GM12878 (cell line): Measurements from ENCODE around the gene HTATIP2. TPM values are rescaled to one million over a fixed set of nuclear protein-coding genes. Genes with fewer than 3 reads are reported as not detected.

Source experiments
- ATAC-seq: fragments of 200-7000 bp; cut with Tn5 transposase; 3 replicates; pipeline ENCODE4 v1.9.1; 2020; ENCODE audit warnings: mild to moderate bottlenecking, moderate library complexity
- BruUV-seq: library from RNA; stranded (reverse); fragments of 400-500 nt; replicated peaks from 2 replicates; lab custom pipeline; 2021; lab: Mats Ljungman, UMichigan
- CTCF ChIA-PET: fragments of 300-600 bp; sonication (Branson Sonifier 250); formaldehyde crosslinking; extraction: SDS; loops from one replicate; lab custom pipeline; 2021; ENCODE audit warnings: inconsistent platforms; lab: Yijun Ruan, JAX
- POLR2A ChIA-PET: fragments of 350-600 bp; formaldehyde crosslinking; extraction: SDS; loops from one replicate; lab custom pipeline; 2021; ENCODE audit warnings: inconsistent platforms; lab: Charles Lee
- RAD21 ChIA-PET: fragments of 300-600 bp; sonication (Branson Sonifier 250); formaldehyde crosslinking; loops from one replicate; lab custom pipeline; 2023; ENCODE audit warnings: antibody characterized with exemption; ENCODE audit not compliant: unreplicated experiment; lab: Charles Lee
- SMC1A ChIA-PET: fragments of 300-600 bp; sonication (Branson Sonifier 250); formaldehyde crosslinking; loops from one replicate; lab custom pipeline; 2023; ENCODE audit not compliant: unreplicated experiment, uncharacterized antibody; lab: Charles Lee
- DNase-seq: peaks from one replicate; pipeline ENCODE4 v3.0.0-alpha.2; 2011; ENCODE audit warnings: low read depth, low spot score
- FAIRE-seq: peaks from 3 replicates; lab custom pipeline; 2011; peaks lifted over from hg19 to GRCh38; lab: Jason Lieb, UNC
- H2AFZ ChIP-seq: 2 replicates; pipeline ENCODE4 v1.6.0; 2011; ENCODE audit warnings: low read depth, low read length, control low read depth; ENCODE audit not compliant: control insufficient read depth
- H3K27ac ChIP-seq: 2 replicates; pipeline ENCODE4 v1.5.1; 2011; ENCODE audit warnings: control low read depth; ENCODE audit not compliant: control insufficient read depth, insufficient read depth
- H3K27me3 ChIP-seq, 2 experiments: replicated peaks in 1 of 2; 2 replicates each; pipeline versions ENCODE4 v1.6.0 to v1.6.1; 2011; ENCODE audit warnings: low read length in 1 of 2; ENCODE audit not compliant: control insufficient read depth in 2 of 2, insufficient read depth in 2 of 2
- H3K36me3 ChIP-seq, 2 experiments: 2 replicates each; pipeline ENCODE4 v1.5.1; 2011; ENCODE audit warnings: low read length in 1 of 2; ENCODE audit not compliant: control insufficient read depth in 2 of 2, insufficient read depth in 2 of 2
- H3K4me1 ChIP-seq: 2 replicates; pipeline ENCODE4 v1.6.1; 2011; ENCODE audit warnings: mild to moderate bottlenecking, low read length, moderate library complexity, mixed read lengths; ENCODE audit not compliant: control insufficient read depth, insufficient read depth
- H3K4me2 ChIP-seq: 2 replicates; pipeline ENCODE4 v1.6.0; 2011; ENCODE audit warnings: control low read depth; ENCODE audit not compliant: control insufficient read depth, insufficient read depth
- H3K4me3 ChIP-seq: fragments of 200-600 bp; sonication (generic); 2 replicates; pipeline ENCODE4 v1.5.1; 2016
- H3K79me2 ChIP-seq: 2 replicates; pipeline ENCODE4 v1.6.0; 2011; ENCODE audit warnings: low read length; ENCODE audit not compliant: control insufficient read depth, insufficient read depth
- H3K9ac ChIP-seq: 2 replicates; pipeline ENCODE4 v1.8.0; 2011; ENCODE audit warnings: low read length, control low read depth, mixed read lengths; ENCODE audit not compliant: control insufficient read depth, insufficient read depth
- H3K9me3 ChIP-seq: replicated peaks from 3 replicates; pipeline ENCODE4 v1.5.1; 2011; ENCODE audit warnings: mild to moderate bottlenecking, low read length; ENCODE audit not compliant: control insufficient read depth, insufficient read depth
- H4K20me1 ChIP-seq: 2 replicates; pipeline ENCODE4 v1.6.0; 2011; ENCODE audit not compliant: control insufficient read depth, insufficient read depth
- BCL11A ChIP-seq: IDR thresholded peaks from 2 replicates; pipeline ENCODE4 v1.6.1; 2011; ENCODE audit warnings: low read depth, low read length
- CBX5 ChIP-seq: sonication (generic); IDR thresholded peaks from 2 replicates; pipeline ENCODE4 v1.6.1; 2016; ENCODE audit warnings: low read depth, moderate library complexity, mild to moderate bottlenecking, inconsistent platforms
- CREB1 ChIP-seq: IDR thresholded peaks from 2 replicates; pipeline ENCODE4 v1.6.1; 2012; ENCODE audit warnings: low read depth, mild to moderate bottlenecking, inconsistent platforms
- ETV6 ChIP-seq, 2 experiments: fragments of 450-650 bp in 1 of 2; IDR thresholded peaks in 1 of 2; conservative IDR thresholded peaks in 1 of 2; 2 replicates each; pipeline ENCODE4 v1.6.1; 2014; ENCODE audit warnings: antibody characterized with exemption in 1 of 2, borderline replicate concordance in 1 of 2, low read depth in 1 of 2, mild to moderate bottlenecking in 1 of 2, moderate library complexity in 1 of 2
- KDM1A ChIP-seq: fragments of 200-600 bp; sonication (generic); IDR thresholded peaks from 2 replicates; pipeline ENCODE4 v1.6.1; 2016; ENCODE audit warnings: borderline replicate concordance
- MEF2A ChIP-seq: IDR thresholded peaks from 2 replicates; pipeline ENCODE4 v1.6.1; 2011; ENCODE audit warnings: low read depth, mild to moderate bottlenecking, low read length, moderate library complexity; ENCODE audit not compliant: insufficient read depth
- MEF2B ChIP-seq: fragments of 450-650 bp; IDR thresholded peaks from 2 replicates; pipeline ENCODE4 v1.6.1; 2018; ENCODE audit warnings: mild to moderate bottlenecking, moderate library complexity; ENCODE audit not compliant: partially characterized antibody, poor library complexity, severe bottlenecking
- MXI1 ChIP-seq: fragments of 150-350 bp; IDR thresholded peaks from 2 replicates; pipeline ENCODE4 v1.6.1; 2011; ENCODE audit warnings: low read depth, mild to moderate bottlenecking, inconsistent platforms, low read length, improper control_type of control experiment
- NR2C1 ChIP-seq: fragments of 450-650 bp; IDR thresholded peaks from 2 replicates; pipeline ENCODE4 v1.6.1; 2017; ENCODE audit warnings: antibody characterized with exemption, mild to moderate bottlenecking, moderate library complexity
- POU2F2 ChIP-seq: IDR thresholded peaks from 3 replicates; pipeline ENCODE4 v1.6.1; 2011; ENCODE audit warnings: low read depth, mild to moderate bottlenecking, low read length, borderline replicate concordance
- RBBP5 ChIP-seq: fragments of 200-600 bp; sonication (generic); conservative IDR thresholded peaks from 2 replicates; pipeline ENCODE4 v1.6.1; 2016
- REST ChIP-seq: IDR thresholded peaks from 2 replicates; pipeline ENCODE4 v1.6.1; 2012; ENCODE audit warnings: mild to moderate bottlenecking, low read depth, low read length
- SPI1 ChIP-seq: IDR thresholded peaks from 2 replicates; pipeline ENCODE4 v1.6.1; 2011; ENCODE audit warnings: low read depth, mild to moderate bottlenecking, low read length, moderate library complexity, borderline replicate concordance; ENCODE audit not compliant: insufficient read depth
- WGBS: methylation state at CpG from one replicate; pipeline ENCODE4 v1.1.6; 2016; ENCODE audit warnings: low lambda C conversion rate; ENCODE audit not compliant: insufficient replicate concordance, insufficient coverage; ENCODE audit errors: missing lambda C conversion rate; 5-methylcytosine and 5-hydroxymethylcytosine counted together
- in situ Hi-C: fragments of 300-500 bp; cut with MboI; formaldehyde crosslinking; loops from 9 replicates; pipeline ENCODE4 v1.14.3; 2018; ENCODE audit warnings: mixed read lengths
- intact Hi-C: fragments of 100-400 bp; cut with micrococcal nuclease; formaldehyde crosslinking; loops from one replicate; pipeline ENCODE4 v1.14.2; 2022; ENCODE audit not compliant: unreplicated experiment
- polyA plus RNA-seq, 11 experiments: library from polyadenylated mRNA; depleted of rRNA in 4 of 11; unstranded in 6 of 11; stranded (reverse) in 5 of 11; fragments of >200 nt; fragmentation: Nextera tagmentation in 4 of 11; fragmentation: Illumina TruSeq in 1 of 11; extraction: Ambion mirVana in 4 of 11; extraction: Trizol in 1 of 11; gene quantifications; 1 replicate in 1 of 11; 2 replicates in 10 of 11; pipeline versions ENCODE4 v1.2.1 to v1.2.3, GENCODE V29; 2011 to 2016; ENCODE audit warnings: inconsistent platforms in 2 of 11, missing spikeins in 2 of 11, low read depth in 1 of 11
- total RNA-seq, 4 experiments: library from RNA; depleted of rRNA in 3 of 4; stranded (reverse); fragments of >200 nt in 3 of 4; fragmentation: Illumina TruSeq in 1 of 4; extraction: Trizol in 1 of 4; gene quantifications; 2 replicates each; pipeline versions ENCODE4 v1.2.1 to v1.2.3, GENCODE V29; 2013 to 2021
- TF ChIP-seq, protein P1 (sequence below): fragments of 150-350 bp; IDR thresholded peaks from 2 replicates; pipeline ENCODE4 v1.6.1; 2014; ENCODE audit warnings: mild to moderate bottlenecking, low read depth, low read length
- TF ChIP-seq, protein P2 (sequence below): fragments of 450-650 bp; IDR thresholded peaks from 2 replicates; pipeline ENCODE4 v1.6.1; 2017; ENCODE audit warnings: mild to moderate bottlenecking, moderate library complexity

The HTATIP2 gene
- total and polyA plus RNA-seq, 10 of the 15 experiments (the other 5 are each of a cell fraction or from before 2014, with no cell fraction given), result 25.4 to 58.5 (median 42.2) TPM

DNA sequence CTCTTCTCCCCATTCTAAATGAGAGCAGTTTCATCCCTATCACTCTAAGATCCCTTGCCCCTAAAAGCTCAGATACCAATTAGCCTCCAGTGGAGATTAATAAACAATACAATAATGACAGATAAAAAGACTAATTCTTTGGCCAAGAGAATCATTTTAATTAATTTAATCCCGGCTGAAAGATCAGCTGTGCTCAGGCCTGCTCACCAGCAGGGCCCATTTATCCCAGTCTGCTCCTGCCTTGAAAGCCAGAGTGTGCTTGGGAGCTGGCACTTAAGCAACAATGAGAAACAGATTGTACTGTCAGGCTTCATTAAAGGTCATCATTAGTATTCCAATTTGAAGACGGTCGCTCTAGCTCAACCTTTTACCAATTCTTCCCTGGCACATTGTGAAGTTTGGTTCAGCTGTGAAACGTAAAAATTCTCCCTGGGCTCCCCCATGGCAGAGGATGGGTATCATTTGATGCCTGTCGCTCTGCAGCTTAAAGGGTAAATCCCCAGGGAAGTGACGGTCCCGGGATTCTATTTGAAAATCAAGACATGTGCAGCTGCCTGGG is 36.1 kb upstream of the HTATIP2 start:
- Histone ChIP-seq H3K36me3 (no peaks in the 10 kb centered on the region), H3K4me1 (no peaks in the 10 kb centered on the region), H3K27ac (no peak overlapping the region), H3K79me2 (no peaks in the 10 kb centered on the region), H2AFZ (no peak overlapping the region), H3K4me3 (no peak overlapping the region), H3K9me3 (no peaks in the 10 kb centered on the region), H4K20me1 (no peaks in the 10 kb centered on the region), H3K4me2 (no peak overlapping the region), H3K27me3 (peaks cover 0 to 6% of the 10 kb centered on the region in 2 experiments; a peak in 1 of 4 replicates), H3K9ac (no peak overlapping the region)
- RAD21 ChIA-PET, result interaction anchor here (1.1 kb wide), 1 partner anchor 199 kb away, joined by 4 read pairs; no protein-coding TSS in a partner anchor
- intact Hi-C loops, result no loop called here
- ATAC-seq (no peak), DNase-seq (no peak), FAIRE-seq (no peak)
- POLR2A ChIA-PET, result no interaction called here
- no TSS peak for BruUV-seq
- SMC1A ChIA-PET, result no interaction called here
- in situ Hi-C loops, result no loop called here
- WGBS, result 33% methylated on average over 7 of the region's 7 CpGs
- CTCF ChIA-PET, result interaction anchor here (1.2 kb wide), 1 partner anchor 173 kb away, joined by 3 read pairs; no protein-coding TSS in a partner anchor
- TF ChIP-seq REST, result no peak
- TF ChIP-seq MEF2A, result no peak
- TF ChIP-seq RBBP5, result no peak
- TF ChIP-seq KDM1A, result no peak
- TF ChIP-seq, protein P1, sequence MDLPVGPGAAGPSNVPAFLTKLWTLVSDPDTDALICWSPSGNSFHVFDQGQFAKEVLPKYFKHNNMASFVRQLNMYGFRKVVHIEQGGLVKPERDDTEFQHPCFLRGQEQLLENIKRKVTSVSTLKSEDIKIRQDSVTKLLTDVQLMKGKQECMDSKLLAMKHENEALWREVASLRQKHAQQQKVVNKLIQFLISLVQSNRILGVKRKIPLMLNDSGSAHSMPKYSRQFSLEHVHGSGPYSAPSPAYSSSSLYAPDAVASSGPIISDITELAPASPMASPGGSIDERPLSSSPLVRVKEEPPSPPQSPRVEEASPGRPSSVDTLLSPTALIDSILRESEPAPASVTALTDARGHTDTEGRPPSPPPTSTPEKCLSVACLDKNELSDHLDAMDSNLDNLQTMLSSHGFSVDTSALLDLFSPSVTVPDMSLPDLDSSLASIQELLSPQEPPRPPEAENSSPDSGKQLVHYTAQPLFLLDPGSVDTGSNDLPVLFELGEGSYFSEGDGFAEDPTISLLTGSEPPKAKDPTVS, result no peak
- no peak for TF ChIP-seq BCL11A
- no peak for TF ChIP-seq SPI1
- TF ChIP-seq ETV6 (conservative IDR thresholded peaks at IDR 0.05 in 1 of 2, IDR thresholded peaks at IDR 0.05 in 1 of 2; ENCODE audit: borderline replicate concordance in 1 of 2, low read depth in 1 of 2), result no peak
- TF ChIP-seq, protein P2, sequence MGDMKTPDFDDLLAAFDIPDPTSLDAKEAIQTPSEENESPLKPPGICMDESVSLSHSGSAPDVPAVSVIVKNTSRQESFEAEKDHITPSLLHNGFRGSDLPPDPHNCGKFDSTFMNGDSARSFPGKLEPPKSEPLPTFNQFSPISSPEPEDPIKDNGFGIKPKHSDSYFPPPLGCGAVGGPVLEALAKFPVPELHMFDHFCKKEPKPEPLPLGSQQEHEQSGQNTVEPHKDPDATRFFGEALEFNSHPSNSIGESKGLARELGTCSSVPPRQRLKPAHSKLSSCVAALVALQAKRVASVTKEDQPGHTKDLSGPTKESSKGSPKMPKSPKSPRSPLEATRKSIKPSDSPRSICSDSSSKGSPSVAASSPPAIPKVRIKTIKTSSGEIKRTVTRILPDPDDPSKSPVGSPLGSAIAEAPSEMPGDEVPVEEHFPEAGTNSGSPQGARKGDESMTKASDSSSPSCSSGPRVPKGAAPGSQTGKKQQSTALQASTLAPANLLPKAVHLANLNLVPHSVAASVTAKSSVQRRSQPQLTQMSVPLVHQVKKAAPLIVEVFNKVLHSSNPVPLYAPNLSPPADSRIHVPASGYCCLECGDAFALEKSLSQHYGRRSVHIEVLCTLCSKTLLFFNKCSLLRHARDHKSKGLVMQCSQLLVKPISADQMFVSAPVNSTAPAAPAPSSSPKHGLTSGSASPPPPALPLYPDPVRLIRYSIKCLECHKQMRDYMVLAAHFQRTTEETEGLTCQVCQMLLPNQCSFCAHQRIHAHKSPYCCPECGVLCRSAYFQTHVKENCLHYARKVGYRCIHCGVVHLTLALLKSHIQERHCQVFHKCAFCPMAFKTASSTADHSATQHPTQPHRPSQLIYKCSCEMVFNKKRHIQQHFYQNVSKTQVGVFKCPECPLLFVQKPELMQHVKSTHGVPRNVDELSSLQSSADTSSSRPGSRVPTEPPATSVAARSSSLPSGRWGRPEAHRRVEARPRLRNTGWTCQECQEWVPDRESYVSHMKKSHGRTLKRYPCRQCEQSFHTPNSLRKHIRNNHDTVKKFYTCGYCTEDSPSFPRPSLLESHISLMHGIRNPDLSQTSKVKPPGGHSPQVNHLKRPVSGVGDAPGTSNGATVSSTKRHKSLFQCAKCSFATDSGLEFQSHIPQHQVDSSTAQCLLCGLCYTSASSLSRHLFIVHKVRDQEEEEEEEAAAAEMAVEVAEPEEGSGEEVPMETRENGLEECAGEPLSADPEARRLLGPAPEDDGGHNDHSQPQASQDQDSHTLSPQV, result no peak
- no peak for TF ChIP-seq MXI1
- TF ChIP-seq MEF2B, result no peak
- TF ChIP-seq NR2C1, result no peak
- no peak for TF ChIP-seq CBX5
- TF ChIP-seq CREB1, result no peak
- no peak for TF ChIP-seq POU2F2
